Activated T-helper 17 cell treated with anti-CD3 and anti-CD28 coated beads, Interleukin-2, amount 50 U/mL, for 72 hours (primary cell): ENCODE results near the gene ZSWIM8. TPM values are rescaled to one million over a fixed set of nuclear protein-coding genes. Genes with fewer than 3 reads are reported as not detected.

ENCODE experiments used
- ATAC-seq: fragments of 150-1000 bp; cut with Tn5 transposase; replicated peaks from 2 replicates; pipeline ENCODE4 v1.10.0; 2021; ENCODE audit warnings: mild to moderate bottlenecking, moderate library complexity
- H3K27ac Mint-ChIP-seq: one replicate; pipeline ENCODE4 v1.8.0; 2022; ENCODE audit warnings: mixed read lengths
- H3K27me3 Mint-ChIP-seq: one replicate; pipeline ENCODE4 v1.8.0; 2022; ENCODE audit warnings: mixed read lengths
- H3K36me3 Mint-ChIP-seq: one replicate; pipeline ENCODE4 v1.8.0; 2022; ENCODE audit warnings: low read depth, mild to moderate bottlenecking, mixed read lengths
- H3K4me1 Mint-ChIP-seq: one replicate; pipeline ENCODE4 v1.8.0; 2022; ENCODE audit warnings: mixed read lengths
- H3K4me3 Mint-ChIP-seq: one replicate; pipeline ENCODE4 v1.8.0; 2022; ENCODE audit warnings: mild to moderate bottlenecking, mixed read lengths
- H3K9me3 Mint-ChIP-seq: one replicate; pipeline ENCODE4 v1.8.0; 2022; ENCODE audit warnings: mixed read lengths
- total RNA-seq, 2 donors: library from RNA; stranded (reverse); gene quantifications; one replicate each; pipeline ENCODE4 v1.2.3, GENCODE V29; 2022

Gene ZSWIM8
- total RNA-seq, 2 donors from 2014 or later: 66.1 to 113 TPM

DNA sequence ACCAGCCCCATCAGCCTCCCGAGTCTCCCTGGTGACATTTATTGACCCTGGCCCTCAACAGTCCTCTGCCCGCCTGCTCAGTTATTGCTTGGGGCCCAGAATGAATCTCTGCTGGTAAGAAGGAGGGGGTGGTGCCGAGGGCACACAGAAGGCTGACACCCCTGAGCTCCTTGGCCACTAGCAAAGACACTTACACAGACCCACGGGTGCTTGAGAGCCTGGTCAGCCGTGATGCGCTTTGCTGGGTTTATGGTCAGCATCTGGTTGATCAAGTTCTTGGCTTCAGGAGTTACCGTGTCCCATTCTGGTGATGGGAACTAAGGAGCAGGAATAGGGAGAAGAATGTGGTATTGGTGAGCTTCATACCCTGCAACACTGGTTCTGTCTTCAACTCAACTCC, 61.6 kb downstream of the ZSWIM8 start:
- Mint-ChIP-seq H3K36me3 (peaks cover 86% of the 10 kb centered on the region), H3K27me3 (no peaks in the 10 kb centered on the region), H3K27ac (no peak overlapping the region), H3K9me3 (no peaks in the 10 kb centered on the region), H3K4me3 (no peak overlapping the region), H3K4me1 (peaks cover 9% of the 10 kb centered on the region)
- ATAC-seq: no peak

DNA sequence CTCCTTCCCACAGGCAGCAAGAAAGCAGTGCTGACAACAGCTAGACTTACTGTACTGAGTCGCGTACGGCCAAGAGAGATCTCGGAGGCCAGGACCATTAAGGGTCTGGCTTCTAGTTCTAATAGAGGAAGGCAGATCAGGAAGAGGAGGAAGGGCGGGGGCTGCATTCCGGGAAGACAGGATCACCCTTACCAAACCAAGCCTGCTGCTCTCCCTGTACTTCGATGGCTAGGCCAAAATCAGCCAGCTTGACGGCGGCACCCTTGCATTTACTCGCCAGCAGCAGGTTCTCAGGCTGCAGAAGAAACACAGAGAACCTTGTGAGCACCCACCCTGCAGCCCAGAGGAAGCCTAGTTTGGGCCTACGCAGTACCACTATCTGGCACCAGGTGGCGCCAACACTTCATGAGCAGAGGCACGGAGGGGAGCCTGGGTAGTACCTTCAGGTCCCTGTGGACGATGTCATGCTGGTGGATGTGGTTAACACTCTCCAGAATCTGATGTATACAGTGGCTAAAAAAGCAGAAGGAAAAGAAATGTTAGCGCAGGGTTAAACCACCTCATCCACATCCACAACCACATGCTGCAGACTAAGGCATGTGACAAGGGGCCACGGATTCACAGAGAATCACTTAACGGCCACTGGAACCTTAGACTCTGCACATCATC, 63.5 kb downstream of the ZSWIM8 start:
- Mint-ChIP-seq H3K4me1 (peaks cover 9% of the 10 kb centered on the region), H3K36me3 (peaks cover 74% of the 10 kb centered on the region), H3K27me3 (no peaks in the 10 kb centered on the region), H3K27ac (peak overlapping the region; percentile 79), H3K9me3 (no peaks in the 10 kb centered on the region), H3K4me3 (peak overlapping the region; percentile 51)
- peak; percentile 99 for ATAC-seq

DNA sequence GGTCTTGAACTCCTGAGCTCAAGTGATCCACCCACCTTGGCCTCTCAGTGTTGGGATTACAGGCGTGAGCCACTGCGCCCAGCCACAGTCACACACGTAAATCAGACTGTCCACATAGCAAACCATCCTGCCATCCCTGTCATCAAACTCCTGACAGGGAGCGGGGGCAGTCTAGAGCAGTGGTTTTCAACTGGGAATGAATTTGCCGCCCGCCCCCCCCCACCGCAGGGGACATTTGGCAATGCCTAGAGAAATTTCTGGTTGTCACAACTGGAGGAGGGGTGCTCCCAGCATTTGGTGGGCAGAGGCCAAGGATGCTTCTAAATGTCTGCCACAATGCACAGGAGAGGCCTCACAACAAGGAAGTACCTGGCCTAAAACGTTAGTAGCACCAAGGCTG, 64.8 kb downstream of the ZSWIM8 start:
- Mint-ChIP-seq H3K27ac (no peak overlapping the region), H3K27me3 (no peaks in the 10 kb centered on the region), H3K4me1 (peaks cover 9% of the 10 kb centered on the region), H3K9me3 (no peaks in the 10 kb centered on the region), H3K4me3 (no peak overlapping the region), H3K36me3 (peaks cover 62% of the 10 kb centered on the region)
- no peak for ATAC-seq

DNA sequence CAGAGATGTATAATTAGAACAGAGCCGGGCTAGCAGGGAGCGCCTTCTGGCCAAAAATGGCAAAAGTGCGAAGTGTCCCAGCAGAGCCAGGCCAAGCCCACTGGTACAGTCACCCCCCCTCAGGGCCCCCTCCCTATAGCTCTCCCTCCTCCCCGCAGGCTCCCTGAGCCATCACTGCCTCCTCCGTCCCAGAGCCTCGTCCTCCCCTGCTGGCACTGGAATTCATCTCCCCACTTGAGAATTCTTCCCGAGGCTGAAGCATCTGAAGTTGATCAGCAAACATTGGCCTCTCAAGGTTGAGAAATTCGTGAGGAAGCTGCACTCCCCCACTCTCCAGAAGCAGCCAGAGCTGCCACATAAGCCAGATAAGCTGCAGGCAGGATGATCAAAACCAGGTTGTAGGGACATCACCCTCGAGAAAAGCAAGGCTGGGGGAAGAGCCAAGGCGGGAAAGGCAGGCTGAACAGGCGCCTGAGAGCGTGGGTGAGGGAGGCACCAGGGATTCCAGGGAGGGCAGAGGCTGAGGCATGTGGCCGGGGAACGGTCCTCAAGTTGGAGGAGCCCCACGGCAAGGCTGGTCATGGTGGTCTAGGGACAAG, 65.6 kb downstream of the ZSWIM8 start:
- H3K4me3 Mint-ChIP-seq: no peak overlapping the region
- H3K36me3 Mint-ChIP-seq: peaks cover 55% of the 10 kb centered on the region
- H3K27me3 Mint-ChIP-seq: no peaks in the 10 kb centered on the region
- ATAC-seq: no peak
- peaks cover 9% of the 10 kb centered on the region for H3K4me1 Mint-ChIP-seq
- no peak overlapping the region for H3K27ac Mint-ChIP-seq
- H3K9me3 Mint-ChIP-seq: no peaks in the 10 kb centered on the region

Other genes with a start within 250 kb of the ZSWIM8 start
- 1 to 10 TPM; 6.3 to 6.4 TPM for gene USP54, start 194.3 kb upstream of the ZSWIM8 start, total RNA-seq
- not detected for gene MYOZ1, start 144.1 kb upstream of the ZSWIM8 start, total RNA-seq
- not detected for gene SYNPO2L, start 129.6 kb upstream of the ZSWIM8 start, total RNA-seq
- 1 to 10 TPM; 6.3 to 7.2 TPM for gene AGAP5, start 87.5 kb upstream of the ZSWIM8 start, total RNA-seq
- 100 to 1,000 TPM in 1 of 2 donors, 10 to 100 TPM in 1; 98.5 to 129 TPM for gene SEC24C, start 41.2 kb upstream of the ZSWIM8 start, total RNA-seq
- gene CHCHD1, start 3.6 kb upstream of the ZSWIM8 start, total RNA-seq: 10 to 100 TPM; 30.2 to 32.8 TPM
- gene NDST2, start 26.0 kb downstream of the ZSWIM8 start, total RNA-seq: 10 to 100 TPM; 41.2 to 64.0 TPM
- 10 to 100 TPM; 19.5 to 23.2 TPM for gene CAMK2G, start 88.9 kb downstream of the ZSWIM8 start, total RNA-seq
- under 1 TPM; 0.37 to 0.67 TPM for gene PLAU, start 125.5 kb downstream of the ZSWIM8 start, total RNA-seq
- gene VCL, start 212.5 kb downstream of the ZSWIM8 start, total RNA-seq: 10 to 100 TPM; 18.4 to 27.2 TPM